Stimulated activated CD4-positive, alpha-beta T cell treated with anti-CD3 and anti-CD28 coated beads, Interleukin-1b, Interleukin-23, amount 100 ng/mL, for 24 hours (primary cell): Measurements from ENCODE around the gene CCSER2.
A peak's percentile ranks its signal among the peaks of the same experiment; 100 is the strongest.
"Not testable (repeated sequence)": the region's sequence is repeated elsewhere in the genome, so short reads cannot be mapped to it uniquely, and the experiment has no call there.

Experiments
- DNase-seq, 4 experiments: peaks; one replicate each; pipeline ENCODE4 v3.0.0-alpha.2; 2020; ENCODE audit warnings: low read depth in 4 of 4, low spot score in 1 of 4

CCSER2 gene

DNA sequence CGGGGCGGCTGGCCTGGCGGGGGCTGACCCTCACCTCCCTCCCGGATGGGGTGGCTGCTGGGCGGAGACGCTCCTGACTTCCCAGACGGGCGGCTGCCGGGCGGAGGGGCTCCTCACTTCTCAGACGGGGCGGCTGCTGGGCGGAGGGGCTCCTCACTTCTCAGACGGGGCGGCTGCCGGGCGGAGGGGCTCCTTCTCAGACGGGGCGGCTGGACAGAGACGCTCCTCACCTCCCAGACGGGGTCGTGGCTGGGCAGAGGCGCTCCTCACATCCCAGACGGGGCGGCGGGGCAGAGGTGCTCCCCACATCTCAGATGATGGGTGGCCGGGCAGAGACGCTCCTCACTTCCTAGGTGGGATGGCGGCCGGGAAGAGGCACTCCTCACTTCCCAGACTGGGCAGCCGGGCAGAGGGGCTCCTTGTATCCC lies 19.2 kb downstream of the CCSER2 start:
- not testable (repeated sequence) for DNase-seq

DNA sequence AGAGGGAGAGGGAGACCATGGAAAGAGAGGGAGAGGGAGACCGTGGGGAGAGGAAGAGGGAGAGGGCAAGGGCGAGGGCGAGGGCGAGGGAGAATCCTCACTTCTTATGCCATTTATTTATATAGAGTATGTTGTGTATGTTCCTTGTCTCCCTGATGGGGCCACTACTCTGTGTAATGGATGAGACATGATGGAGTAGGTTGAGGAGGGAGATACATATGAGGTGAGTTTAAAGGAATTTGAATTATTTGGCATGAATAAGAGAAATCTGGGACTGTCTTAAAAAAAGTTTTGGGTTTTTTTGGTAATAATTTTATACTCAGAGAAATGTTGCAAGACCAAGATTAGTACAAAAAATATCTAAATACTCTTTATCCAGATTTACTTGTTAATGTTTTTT lies 20.1 kb downstream of the CCSER2 start:
- no peak for DNase-seq

DNA sequence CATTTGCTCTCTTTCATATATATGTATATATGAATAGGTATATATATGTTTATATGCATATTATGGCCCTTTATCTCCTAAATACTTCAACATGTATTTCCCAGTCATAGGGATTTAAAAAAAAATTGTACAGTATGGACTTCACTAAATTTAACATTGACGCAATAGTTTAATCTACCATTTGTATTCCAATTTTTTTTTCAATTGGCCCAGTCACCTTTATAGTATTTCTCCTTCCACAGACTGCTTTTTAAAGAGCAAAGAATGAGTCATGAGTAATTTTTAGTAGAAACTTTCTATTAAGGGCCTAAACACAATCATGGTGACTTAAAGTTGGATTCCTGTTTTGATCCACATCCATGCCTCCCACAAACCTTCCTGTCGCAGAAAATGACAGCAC lies 20.5 kb downstream of the CCSER2 start:
- no peak for DNase-seq

DNA sequence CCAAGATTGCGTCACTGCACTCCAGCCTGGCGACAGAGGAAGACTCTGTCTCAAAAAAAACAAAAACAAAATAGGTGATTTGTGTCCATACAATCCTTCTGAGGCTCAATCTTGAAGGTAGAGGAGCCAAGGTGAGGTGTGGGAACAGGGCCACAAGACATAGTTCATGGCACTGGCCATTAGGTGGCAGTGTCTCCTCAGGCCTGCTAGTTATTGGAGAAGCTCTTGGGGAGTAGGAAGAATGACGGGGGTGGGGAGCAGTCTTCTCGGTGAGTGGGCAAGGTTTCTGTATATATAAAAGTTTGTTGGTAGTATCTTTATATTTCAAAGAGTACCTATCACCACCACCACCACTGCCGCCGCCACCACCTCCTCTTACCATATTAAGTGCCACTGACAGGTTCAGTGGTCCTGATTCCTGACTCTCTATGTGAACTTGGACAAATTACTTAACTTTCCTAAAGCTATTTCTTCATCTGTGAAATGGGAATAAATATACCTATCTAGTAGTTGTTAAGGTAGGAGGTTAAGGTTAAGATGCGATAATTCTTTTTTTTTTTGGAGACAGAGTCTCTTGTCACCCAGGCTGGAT lies 24.0 kb downstream of the CCSER2 start:
- peak; percentile 42 to 55 (median 44) for DNase-seq

DNA sequence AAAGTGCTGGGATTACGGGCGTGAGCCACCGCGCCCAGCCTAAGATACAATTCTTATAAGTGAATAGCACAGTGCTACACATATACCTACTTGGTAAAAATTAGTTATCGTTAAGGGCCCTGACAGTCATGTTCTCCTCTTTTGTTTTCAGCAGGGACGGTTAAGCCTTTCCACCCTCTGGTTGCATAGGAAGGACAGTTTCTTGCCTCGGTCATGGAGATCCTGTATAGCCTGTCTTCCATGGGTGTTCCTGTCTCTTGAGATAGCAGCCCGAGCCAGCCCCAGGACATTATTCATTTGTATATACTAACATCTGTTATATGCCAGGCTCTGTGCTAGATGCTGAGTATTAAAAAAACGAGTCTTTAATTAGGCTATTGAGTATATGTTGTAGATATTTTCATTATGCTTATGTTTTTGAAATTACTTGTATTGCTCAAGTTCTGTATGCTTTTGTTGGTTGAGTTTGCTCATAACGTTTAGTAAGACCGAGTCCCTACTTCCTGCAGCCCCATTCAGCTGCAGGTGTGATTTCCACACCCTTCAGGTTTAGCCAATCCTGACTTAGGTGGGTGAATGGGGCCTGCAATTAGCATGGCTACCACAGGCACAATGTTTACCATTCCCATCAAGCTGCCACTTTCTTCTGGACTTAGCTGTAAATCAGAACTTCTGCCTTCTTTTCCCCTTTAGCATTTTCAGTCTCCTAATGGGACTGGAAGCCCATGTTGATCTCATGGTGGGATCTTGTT lies 24.8 kb downstream of the CCSER2 start:
- no peak for DNase-seq

DNA sequence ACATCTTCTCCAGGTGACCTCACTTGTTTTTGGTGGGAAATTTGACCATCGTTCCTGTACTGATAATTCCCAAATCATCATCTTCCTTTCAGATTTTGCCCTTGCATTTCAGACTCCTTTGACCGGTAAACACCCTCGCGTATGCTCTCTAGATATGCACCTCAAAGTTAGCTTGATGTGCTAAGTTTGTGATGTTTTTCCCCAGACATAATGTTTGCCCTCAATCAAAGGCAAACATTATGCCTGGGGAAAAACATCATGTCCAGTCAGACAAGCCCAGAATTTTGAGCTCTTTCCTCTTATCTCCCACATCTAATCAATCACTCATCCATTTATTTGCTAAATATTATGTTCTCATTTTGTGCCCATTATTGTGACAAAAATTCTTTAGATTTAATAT lies 26.2 kb downstream of the CCSER2 start:
- DNase-seq = no peak

DNA sequence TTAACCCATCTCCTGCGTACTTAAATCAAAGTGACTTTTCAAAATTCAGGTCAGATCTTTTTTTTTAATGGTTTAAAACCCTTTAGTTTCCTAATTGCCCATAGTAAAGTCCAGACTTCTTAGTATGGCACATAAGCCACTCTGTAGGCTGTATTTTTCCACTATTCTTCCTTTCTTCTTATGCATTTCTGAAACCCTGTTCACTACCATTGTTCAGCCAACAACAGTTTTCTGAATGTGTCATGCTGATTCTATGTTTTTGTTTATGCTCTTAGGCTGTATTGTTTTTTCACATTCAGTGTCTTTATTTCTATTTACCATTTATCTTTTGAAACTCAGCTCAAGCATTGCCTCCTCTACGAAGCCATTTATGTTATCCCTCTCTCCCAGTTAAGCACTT lies 26.7 kb downstream of the CCSER2 start:
- DNase-seq = no peak

DNA sequence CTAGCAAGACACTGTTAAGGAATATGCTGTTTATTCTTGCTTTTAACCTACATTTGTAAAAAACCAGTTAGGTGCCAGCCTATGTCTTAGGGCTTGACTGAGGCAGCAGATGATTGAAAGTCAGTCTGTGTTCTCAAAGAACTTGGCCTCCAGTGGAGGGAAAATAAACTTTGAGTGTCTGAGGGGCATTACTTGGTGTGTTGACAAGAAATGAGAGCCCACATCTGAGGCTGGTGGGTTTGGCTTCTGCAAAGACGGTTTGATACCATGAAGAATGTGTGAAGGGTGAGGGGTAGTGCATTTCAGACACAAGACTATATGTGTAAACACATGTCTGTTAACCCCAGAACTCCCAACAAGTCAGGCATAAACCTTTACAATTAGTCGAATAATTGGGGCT lies 28.5 kb downstream of the CCSER2 start:
- DNase-seq = no peak

DNA sequence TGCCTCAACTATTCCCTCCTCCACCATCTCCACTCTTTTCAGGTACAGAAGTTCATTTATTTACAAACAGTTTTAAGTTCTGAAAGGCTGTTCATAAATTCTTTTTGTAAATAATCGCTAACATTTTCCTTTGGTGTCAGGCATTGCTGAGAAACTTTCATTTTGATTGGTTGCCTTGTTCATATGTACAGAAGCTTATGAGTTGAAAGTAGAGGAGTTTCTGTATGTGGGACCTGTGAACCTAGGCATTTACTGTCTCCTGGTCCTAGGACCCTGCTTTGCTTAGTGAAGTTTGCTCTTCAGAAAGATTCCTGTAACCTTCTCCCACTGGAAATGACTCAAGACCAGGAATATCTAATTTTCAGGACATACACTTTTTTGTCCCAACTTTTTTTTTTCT lies 30.4 kb downstream of the CCSER2 start:
- DNase-seq = no peak

DNA sequence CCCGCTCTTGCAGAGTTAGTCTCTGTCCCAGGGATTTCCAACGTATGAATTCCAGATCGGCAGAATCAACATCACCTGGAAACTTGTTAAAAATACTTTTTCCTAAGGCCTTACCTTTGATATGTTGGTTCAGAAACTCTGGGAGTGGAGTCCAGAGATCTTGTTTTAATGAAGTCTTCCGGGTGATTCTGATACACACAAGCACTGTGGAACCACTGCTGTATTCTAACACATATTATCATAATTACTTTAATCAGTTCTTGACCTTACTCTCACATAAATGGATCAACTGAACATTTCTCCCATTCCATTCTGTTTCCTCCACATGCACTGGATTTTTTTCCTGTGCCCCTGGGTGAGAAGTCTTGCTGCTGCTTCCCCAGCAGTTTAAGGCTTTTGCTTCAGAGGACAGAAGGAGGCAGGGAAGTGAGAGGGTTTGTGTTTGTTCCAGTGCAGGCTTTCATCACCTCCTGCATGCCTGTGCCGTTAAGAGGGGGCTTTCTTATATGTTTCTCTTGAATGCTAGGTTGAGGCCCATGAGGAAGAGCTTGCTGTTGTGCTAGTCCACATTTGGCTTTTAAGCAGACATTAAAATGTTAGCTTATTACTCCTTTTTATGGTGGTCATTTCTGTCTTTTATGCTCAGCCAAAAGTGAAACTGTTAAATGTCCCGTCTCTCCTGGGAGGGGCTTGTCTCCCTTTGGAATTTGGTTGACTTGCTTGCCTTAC lies 32.4 kb downstream of the CCSER2 start:
- DNase-seq = no peak

DNA sequence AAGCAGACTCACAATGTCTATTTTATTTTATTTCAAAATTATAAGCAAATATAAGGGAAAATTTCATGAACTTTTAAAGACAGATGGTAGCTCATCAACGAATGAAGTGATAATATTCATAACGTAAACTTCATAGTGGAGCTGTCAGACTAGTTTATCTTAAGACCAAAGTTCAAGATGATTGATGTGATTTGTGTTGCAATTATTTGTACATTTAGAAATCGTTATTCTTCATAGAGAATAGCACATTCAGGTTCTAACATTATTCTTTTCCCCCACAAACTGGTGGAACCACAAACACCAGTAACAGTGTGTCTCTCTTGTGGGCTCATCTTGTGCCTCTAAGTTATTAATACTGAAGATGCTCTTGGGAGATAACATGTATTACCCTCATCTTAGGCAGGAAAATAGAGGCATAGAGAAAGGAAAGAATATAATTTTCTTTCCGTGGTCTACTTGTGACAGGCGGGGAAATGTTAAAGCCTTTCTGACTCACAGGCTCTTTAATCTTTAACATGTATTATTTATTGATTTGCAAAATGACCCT lies 37.0 kb downstream of the CCSER2 start:
- DNase-seq = no peak

DNA sequence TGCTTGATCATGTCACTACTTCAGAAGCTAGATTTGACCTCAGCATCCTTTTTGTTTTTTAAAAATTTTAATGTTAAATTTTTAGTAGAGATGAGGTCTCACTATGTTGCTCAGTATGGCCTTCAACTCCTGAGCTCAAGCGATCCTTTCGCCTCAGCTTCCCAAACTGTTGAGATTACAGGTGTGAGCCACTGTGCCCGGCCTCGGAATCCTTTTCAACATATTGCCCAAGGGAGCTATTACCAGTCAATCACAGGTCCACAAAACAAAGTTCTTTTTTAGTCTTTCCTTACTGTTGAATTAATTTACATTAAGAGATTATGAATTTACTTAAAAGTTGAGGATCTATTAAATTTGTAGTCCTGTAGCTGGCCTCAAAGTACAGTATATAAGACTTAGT lies 37.7 kb downstream of the CCSER2 start:
- no peak for DNase-seq

DNA sequence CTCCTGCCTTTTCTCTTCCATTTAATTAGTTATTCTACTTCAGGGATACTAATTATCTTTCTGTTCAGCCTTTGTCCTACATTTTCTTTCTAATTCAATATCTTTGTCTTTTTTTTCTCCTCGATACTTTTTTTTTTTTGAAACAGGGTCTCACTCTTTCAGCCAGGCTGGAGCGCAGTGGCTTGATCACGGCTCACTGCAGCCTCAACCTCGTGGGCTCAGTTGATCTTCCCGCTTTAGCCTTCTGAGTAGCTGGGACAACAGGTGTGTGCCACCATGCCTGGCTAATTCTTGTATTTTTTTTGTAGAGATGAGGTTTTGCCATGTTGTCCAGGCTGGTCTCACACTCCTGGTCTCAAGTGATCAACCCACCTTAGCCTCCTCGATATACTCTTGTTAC lies 38.9 kb downstream of the CCSER2 start:
- no peak for DNase-seq

DNA sequence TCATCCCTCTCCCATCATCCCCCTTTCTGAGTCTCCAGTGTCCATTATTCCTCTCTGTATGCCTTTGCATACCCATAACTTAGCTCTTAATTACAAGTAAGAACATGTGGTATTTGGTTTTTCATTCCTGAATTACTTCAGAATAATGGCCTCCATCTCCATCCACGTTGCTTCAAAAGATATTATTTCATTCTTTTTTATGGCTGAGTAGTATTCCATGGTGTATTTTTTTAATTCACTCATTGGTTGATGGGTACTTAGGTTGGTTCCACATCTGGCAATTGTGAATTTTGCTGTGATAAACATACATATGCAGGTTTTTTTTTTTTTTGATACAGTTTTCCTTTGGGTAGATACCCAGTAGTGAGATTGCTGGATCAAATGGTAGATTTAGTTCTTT lies 40.4 kb downstream of the CCSER2 start:
- no peak for DNase-seq

DNA sequence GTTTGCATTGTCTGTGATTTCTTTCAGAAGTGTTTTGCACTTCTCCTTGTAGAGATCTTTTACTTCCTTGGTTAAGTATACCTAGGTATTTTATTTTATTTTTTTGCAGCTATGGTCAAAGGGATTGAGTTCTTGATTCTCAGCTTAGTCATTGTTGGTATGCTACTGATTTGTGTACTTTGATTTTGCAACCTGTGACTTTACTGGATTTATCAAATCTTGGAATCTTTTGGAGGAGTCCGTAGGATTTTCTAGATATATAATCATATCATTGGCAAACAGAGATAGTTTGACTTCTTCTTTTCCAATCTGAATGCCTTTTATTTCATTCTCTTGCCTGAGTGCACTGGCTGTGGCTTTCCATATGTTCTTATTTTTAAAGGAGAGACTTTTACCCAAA lies 41.9 kb downstream of the CCSER2 start:
- no peak for DNase-seq

DNA sequence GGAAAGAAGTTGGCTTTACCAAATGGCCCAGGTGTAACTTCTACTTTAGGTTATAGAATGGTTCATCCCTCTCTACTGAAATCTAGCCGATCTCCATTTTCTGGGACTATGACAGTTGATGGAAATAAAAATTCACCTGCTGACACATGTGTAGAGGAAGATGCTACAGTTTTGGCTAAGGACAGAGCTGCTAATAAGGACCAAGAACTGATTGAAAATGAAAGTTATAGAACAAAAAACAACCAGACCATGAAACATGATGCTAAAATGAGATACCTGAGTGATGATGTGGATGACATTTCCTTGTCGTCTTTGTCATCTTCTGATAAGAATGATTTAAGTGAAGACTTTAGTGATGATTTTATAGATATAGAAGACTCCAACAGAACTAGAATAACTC lies 43.6 kb downstream of the CCSER2 start:
- DNase-seq = no peak

DNA sequence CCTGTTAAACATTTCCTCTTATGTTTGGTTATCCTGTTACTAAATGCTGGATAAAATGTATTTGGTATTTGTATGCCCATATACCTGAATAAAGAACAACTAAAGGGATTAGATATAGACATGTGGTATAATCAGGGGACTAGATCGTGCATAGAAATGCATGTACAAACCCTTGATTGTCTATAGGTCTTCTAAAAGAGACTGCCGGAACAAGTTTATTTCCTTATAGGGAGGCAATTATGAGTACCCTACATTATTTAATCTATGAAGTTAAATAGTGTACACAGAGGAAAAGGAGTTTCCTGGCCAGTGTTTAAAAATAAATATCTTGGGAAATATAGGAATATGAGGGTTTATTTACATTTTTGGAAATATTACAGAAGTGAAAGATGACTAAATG lies 44.6 kb downstream of the CCSER2 start:
- DNase-seq = no peak

DNA sequence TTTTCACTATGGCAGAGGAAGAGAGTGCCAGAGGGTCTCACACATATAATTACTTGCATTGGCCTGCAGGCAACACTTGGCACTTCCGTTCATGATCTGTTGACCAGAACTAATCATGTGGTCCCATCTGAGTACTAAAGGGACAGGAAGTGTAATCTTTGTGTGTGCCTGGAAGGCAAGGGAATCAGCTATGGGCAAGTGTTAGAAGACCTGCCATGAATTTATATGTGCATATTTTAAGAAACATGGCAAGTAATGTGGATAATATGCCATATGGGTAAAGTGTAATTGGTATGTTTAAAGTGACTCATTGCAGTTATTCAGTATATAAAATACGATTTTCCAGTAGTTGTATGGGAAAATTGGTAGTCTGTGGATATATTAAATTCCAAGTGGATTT lies 46.1 kb downstream of the CCSER2 start:
- DNase-seq = no peak

DNA sequence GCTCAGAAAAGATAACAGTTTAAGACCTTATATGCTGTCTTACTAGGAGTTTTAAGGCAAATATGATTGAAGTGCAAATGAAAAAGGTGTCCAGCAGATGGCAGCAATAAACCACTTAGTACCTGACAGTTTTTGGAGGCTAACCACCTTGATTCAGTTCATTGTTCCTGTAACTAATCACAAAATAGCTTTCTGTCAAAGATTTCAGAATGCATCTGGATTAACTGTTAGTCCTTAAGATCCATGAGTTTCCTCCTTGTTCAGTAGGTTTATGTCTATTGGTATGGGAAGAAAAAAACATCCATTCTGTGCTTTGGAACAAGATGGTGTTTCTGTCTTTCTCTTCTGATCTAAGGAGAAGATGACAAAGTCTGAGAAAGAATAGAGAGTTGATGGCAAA lies 46.6 kb downstream of the CCSER2 start:
- peak; percentile 6 to 28 (median 16) for DNase-seq

DNA sequence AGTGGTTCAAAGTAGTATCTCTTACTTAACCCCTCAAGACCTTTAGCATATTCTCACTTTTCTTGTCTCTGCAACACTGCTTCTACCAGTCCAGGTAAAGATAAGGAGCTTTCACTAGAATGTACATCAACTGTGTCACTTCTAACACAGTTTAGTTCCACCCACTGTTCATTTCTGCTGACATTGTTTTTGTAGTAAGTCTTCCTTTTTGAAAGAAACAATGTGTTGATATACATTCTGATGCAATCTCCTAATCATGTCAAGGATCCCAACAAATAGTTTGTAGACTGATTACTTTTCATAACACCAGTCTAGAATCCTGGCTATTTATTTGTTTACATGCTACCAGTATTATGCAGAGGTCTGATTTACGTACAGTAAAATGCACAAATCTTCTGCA lies 47.5 kb downstream of the CCSER2 start:
- no peak for DNase-seq

DNA sequence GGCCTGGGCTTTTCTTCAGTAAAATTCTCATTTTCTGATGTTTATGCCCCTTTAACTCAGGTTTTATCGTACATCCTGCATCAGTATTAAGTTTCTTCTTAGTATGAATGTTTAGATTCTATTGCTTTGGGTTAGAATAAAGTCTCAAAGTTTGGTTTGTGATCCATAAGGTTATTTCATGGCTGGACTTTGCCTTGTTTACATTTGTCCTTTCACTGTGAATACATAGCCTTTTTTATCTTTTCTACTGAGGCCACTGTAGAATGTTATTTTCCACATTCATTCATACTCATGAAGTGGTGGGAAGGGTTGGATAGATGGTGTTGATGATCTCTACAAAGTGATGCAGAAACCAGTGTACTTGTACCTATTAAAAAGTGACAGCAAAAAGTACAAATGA lies 59.8 kb downstream of the CCSER2 start:
- DNase-seq = no peak

DNA sequence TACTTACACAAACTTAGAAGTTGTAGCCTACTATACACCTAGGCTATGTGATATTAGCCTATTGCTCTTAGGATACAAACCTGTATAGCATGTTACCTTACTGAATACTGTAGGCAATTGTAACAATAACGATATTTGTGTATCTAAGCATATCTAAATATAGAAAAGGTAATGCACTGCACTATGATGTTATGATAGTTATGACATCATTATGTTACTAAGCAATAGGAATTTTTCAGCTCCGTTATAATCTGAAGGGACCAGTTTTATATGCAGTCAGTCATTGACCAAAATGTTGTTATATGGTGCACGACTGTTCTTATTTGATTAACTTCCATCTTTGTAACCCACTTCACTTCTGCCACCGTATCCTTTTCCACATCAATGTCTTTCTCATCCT lies 62.0 kb downstream of the CCSER2 start:
- DNase-seq = no peak
